HG02852 (cell line): Measurements from ENCODE around the gene PTPRD.

Source experiments
- ATAC-seq: cut with Tn5 transposase; IDR thresholded peaks from one replicate; pipeline ENCODE4 v1.9.1; 2021; ENCODE audit warnings: mild to moderate bottlenecking, moderate library complexity; ENCODE audit not compliant: unreplicated experiment

The PTPRD gene

GRCh38 chr9:9778293-9778692 is 834.5 kb downstream of the PTPRD start:
- no peak for ATAC-seq

DNA sequence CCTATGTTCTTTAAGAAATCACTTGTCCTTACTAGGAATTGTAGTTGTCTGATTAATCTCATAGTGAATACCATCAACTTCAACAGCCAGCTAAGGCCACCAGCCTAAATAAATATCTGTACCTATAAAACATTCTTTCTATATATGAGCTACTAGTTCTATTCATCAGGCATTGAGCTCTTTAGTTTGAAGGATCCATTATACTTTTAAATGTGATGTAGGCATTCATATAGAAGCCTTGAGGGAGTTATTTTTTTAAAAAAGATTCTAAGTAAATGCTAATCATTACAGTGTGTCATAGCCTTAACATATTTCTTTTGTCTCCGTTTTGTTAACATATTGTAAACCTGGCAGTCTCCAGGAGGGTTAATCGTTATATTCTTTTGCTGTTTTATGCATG is 838.3 kb downstream of the PTPRD start:
- no peak for ATAC-seq

DNA sequence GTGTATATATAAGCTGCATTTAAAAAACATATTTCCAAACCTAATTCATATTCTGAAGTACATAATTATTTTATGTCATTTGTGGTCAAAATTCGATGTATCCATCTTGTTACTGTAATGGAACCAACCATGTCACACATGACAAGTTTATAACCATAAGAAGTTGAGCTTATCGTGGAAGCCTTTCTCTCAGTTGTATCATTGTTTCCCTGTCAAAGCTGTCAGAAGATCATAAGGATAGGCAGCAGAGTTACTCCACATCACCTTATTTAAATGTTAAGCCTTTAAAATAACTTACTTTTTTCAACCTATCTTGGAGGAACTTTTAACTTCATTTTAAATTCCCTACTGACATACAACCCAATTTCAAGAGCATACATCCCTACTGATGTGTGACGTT is 841.5 kb downstream of the PTPRD start:
- no peak for ATAC-seq

DNA sequence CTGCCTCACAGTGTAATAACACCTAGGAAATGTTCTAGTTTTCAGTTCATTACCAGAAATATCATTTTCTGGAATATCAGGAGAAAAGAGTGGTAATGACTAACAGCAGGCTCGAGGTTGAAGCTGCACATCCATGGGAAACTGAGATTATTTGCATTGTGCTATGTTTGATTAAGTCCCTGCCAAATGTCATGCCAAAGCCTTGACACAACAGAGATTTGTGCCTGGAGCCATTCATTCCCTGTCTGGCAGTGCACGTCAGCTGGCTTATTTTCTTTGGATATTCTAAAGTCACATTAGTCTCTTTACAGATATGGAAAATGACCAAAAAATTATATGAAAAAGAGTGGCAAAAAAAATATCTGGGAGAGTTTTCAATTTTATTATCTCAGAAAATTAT is 848.0 kb downstream of the PTPRD start:
- ATAC-seq: no peak

DNA sequence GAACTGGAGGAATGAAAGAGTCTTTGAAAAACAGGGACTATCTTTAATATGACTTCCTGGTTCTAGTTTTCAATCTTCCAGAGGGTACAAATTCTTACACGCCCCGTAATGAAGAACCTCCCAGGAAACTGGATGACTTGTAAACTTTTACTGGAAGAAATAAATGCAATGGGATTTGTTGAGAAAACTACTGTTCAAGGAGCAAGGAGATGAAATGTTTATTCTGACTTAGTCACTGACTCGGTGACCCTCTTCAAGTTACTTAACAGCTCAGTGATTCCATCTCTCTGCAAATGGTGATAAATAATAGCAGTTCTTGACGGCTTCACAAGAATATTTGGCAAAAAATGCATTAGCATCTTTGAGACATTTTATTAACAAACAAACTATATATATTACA is 858.6 kb downstream of the PTPRD start:
- no peak for ATAC-seq

- no peak for ATAC-seq
Measured at GRCh38 chr9:9753266-9753665, 859.5 kb downstream of the PTPRD start.

- ATAC-seq: no peak
Measured at GRCh38 chr9:9752722-9753121, 860.1 kb downstream of the PTPRD start.

- no peak for ATAC-seq
Measured at GRCh38 chr9:9751996-9752395, 860.8 kb downstream of the PTPRD start.

DNA sequence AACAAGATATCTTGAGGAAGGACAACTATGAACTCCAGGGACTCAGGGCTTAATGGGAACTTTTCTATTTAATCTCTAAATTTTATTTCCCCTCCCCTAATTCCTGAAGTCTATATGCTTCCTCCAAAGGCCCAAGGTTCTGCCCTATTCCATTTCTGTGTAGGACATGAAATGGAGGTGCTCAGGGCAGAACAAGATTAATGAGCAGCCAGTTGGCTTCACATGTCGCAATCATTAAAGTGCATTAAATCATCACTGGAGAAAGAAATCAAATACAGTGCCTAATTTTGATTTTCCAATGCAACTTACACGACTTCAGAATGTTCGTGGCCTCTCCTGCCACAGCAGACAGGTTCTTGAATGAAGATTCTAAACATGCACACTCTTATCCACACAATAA is 862.1 kb downstream of the PTPRD start:
- no peak for ATAC-seq

DNA sequence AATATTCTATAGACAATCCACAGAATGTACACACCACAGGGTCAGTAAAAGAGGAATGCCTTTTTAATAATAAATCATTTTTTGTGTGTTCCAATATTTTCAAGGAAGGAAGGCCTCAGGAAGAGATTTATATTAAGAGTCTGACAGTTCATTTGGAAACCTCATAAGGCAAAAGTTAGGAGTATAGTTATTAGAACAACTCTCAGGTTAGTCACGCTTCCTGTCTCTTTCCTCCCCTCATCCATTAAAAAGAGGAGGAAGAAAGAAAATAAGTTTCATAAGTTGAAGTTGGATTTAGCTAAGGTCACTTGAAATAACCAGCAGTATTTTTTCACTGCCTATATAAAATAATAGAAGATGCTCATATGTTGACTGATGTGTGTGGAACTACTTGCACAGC is 863.2 kb downstream of the PTPRD start:
- no peak for ATAC-seq

GRCh38 chr9:9747787-9748186 is 865.0 kb downstream of the PTPRD start:
- no peak for ATAC-seq

GRCh38 chr9:9746826-9747225 is 866.0 kb downstream of the PTPRD start:
- ATAC-seq: no peak

GRCh38 chr9:9743822-9744221 is 869.0 kb downstream of the PTPRD start:
- ATAC-seq: no peak

DNA sequence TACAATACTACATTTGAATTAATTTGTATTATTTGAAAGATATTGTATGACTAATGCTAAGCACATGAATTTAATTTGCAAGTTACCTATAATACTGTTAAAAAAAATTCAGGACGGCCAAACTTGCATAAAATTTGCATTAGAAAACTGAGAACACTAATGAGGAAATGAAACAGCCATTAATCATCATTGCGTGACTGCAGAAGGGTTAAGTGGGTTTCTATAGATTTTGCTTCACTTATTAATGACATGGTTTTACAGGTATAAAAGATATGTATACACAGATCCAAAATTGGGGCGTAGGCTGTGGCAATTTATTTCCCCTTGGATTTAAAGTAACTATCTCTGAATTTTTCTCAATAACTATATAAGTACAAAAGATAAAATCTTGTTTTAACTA is 882.6 kb downstream of the PTPRD start:
- ATAC-seq: no peak

DNA sequence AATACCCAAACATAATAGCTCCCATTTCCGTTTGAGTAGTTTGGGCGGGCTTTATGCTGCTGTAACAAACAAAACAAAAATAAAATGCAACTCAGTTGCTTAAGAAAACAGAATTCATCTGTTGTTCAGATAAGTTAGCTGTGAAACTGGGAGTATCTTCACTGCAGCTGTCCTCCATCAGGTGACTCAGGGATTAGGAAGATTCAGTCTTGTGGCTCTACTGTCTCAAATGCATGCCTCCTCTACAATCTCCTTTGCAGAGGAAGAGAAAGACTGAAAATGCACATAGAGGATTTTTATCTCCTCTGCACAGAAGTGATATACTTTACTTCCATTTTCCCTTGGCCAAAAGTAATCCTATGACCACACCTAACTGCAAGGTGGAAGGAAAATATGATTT is 883.7 kb downstream of the PTPRD start:
- ATAC-seq: no peak

DNA sequence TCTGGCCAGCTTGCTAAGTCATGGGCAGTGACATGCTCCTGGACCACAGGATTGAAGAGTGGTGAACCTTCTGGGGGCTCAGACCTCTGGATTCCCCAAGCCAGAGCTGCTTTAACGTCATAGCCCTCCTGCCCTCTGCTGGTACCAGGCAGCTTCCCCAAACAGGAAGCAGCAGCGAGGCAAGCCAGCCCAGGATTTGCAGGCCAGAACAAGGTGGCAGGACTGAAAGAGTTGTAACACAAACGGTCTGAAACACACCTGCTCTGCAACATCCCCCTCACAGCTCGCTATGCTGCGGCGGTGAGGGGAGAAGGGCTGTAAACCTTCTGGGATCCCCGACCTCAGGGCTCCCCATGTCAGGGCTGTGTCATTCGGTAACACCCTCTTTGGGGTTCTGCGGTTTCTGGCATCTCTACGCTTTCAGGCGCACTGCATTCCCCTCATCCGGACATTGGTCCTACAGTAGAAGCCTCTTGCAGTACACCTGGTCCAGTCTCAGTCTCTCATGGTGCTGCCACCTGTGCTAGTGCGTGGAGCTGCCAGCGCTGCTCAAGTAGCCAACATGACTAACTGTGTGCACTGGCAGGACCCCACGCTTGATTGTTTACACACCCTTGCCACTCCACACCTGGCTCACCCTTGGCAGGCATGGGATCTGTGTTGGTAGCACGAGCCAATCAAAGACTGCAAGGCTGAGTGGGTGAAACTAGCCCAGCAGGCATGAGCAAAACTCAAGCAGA is 893.3 kb downstream of the PTPRD start:
- no peak for ATAC-seq

- ATAC-seq: no peak
Measured at GRCh38 chr9:9718691-9719090, 894.1 kb downstream of the PTPRD start.

DNA sequence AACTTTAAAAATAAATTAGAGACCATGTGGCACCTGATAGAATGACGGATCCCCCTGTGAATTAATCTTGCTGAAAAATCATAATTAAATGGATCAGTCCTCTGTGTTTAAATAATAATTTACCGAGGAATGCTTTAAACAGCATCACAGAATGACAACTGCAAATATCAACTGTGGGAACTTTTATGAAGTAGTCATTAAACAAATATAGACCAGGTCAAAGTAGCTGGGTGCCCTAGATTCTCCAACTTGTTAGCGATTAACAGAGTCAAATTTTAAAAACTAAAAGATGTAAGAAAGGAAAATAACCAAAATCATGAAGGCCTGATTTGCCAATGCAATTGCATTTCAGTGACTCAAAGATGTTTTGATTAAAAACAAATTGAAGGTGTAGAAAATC is 933.4 kb downstream of the PTPRD start:
- no peak for ATAC-seq

GRCh38 chr9:9674461-9674860 is 938.3 kb downstream of the PTPRD start:
- ATAC-seq: no peak

GRCh38 chr9:9670454-9670853 is 942.3 kb downstream of the PTPRD start:
- ATAC-seq: no peak

GRCh38 chr9:9645006-9645405 is 967.8 kb downstream of the PTPRD start:
- no peak for ATAC-seq

DNA sequence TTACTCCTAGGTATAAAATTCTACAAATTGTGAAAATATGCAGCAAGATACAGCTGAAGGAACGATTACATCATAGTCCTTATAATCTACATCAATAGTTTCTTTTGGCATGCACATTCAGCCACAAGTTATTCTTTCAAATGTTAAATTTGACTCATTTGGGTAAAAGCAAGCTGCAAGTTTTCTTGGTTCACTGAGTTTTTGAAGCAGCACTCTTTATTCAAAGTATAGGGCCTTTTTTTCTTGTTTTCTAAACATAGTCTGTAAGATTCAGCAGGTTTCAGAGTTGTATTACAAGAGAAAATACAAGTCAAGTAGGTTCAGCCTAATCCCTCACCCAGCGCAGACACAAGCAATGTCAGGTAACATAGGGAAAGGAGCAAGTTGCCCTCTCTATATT is 981.5 kb downstream of the PTPRD start:
- ATAC-seq: peak; percentile 72

DNA sequence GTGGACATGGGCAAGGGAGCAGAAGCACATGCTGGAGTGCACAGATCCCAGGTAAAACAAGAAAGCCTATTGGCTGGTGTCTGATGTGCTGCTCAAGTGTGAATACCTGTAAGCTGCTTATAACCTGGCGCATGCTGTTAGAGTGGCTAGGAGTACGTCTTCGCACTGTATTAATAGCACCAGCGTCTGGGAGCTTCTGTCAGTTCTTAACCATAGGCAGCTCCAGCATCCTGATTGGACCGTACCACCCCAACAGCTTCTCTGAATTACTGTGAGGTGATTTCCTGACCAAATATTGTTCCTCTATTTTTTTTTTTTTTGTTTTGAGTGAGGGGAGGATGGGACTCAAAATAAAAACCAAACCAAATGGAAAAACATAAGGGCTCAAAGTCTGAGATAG is 987.6 kb downstream of the PTPRD start:
- ATAC-seq: no peak
